ENCODE results near the gene RAG1. TPM values are rescaled to one million over a fixed set of nuclear protein-coding genes. Genes with fewer than 3 reads are reported as not detected.

RAG1 gene
- total RNA-seq, 2 experiments from 2014 or later = not detected

DNA sequence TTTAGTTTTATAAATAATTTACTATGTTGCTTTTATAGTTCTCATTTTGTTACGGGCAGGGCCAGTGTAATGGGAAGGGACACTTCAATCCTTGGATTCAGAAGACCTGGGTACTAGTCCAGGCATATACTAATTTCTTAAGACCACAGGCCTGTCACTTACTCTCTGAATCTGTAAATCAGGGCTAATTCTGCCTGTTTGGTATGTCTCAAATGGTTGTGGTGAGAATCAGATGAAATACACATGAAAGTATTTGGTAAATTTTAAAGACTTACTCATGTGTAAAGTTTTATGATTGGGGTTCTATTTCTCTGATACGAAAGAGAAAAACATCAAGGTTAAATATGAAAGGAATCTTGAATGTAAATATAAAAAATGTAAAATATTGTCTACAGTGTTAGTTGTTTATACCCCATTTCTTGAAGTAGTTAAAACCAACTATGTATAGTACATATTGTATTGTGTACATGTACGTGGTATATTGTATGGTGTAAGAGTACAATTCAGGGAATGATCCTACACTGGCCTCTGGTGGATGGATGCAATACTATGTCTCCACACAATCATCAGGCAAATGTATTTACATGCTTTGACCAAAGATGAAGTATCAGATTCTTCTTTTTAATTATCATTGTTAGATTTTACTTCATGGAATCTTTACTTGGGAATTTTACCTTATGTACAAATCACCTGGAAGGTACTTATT, 54.8 kb downstream of the RAG1 start:
- intact Hi-C loops (cut with micrococcal nuclease; ENCODE audit: unreplicated experiment) = loop anchor here (10.0 kb wide), 1 partner anchor 52 kb away; no protein-coding TSS in a partner anchor
- CTCF ChIA-PET (ENCODE audit: unreplicated experiment) = no interaction called here
- no peak overlapping the region for H3K4me2 ChIP-seq (ENCODE audit: low read length)
- H4K20me1 ChIP-seq (ENCODE audit: insufficient read depth, low read length) = no peaks in the 10 kb centered on the region
- no peak overlapping the region for H2AFZ ChIP-seq (ENCODE audit: low read length)
- DNase-seq (ENCODE audit: low spot score) = peak; percentile 14
- H3K79me2 ChIP-seq (ENCODE audit: insufficient read depth, low read depth, low read length) = no peaks in the 10 kb centered on the region
- H3K36me3 ChIP-seq (ENCODE audit: insufficient read depth, low read length) = no peaks in the 10 kb centered on the region
- POLR2A ChIA-PET = interaction anchor here (1.1 kb wide), 1 partner anchor 12 kb away, joined by 3 read pairs; no protein-coding TSS in a partner anchor
- no peaks in the 10 kb centered on the region for H3K4me1 ChIP-seq (ENCODE audit: insufficient read depth, low read length, poor library complexity, severe bottlenecking)
- H3K9me3 ChIP-seq (ENCODE audit: low read length) = no peaks in the 10 kb centered on the region
- no TSS peak for BruUV-seq (replicated peaks)
- H3K4me3 ChIP-seq (ENCODE audit: low read depth, low read length, poor library complexity, severe bottlenecking) = no peak overlapping the region
- H3K9me2 ChIP-seq (ENCODE audit: insufficient read depth, low read length) = no peaks in the 10 kb centered on the region
- no peak overlapping the region for H3K27ac ChIP-seq (ENCODE audit: low read depth, low read length, poor library complexity, severe bottlenecking)
- TF ChIP-seq EZH2phosphoT487 (IDR thresholded peaks at IDR 0.05; ENCODE audit: borderline replicate concordance, low read depth, low read length) = no peak
- TF ChIP-seq, protein P1, sequence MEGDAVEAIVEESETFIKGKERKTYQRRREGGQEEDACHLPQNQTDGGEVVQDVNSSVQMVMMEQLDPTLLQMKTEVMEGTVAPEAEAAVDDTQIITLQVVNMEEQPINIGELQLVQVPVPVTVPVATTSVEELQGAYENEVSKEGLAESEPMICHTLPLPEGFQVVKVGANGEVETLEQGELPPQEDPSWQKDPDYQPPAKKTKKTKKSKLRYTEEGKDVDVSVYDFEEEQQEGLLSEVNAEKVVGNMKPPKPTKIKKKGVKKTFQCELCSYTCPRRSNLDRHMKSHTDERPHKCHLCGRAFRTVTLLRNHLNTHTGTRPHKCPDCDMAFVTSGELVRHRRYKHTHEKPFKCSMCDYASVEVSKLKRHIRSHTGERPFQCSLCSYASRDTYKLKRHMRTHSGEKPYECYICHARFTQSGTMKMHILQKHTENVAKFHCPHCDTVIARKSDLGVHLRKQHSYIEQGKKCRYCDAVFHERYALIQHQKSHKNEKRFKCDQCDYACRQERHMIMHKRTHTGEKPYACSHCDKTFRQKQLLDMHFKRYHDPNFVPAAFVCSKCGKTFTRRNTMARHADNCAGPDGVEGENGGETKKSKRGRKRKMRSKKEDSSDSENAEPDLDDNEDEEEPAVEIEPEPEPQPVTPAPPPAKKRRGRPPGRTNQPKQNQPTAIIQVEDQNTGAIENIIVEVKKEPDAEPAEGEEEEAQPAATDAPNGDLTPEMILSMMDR (conservative IDR thresholded peaks at IDR 0.05; ENCODE audit: low read length) = peak; percentile 63

- Histone ChIP-seq H3K79me2 (ENCODE audit: insufficient read depth, low read depth, low read length) (no peaks in the 10 kb centered on the region), H3K4me1 (ENCODE audit: insufficient read depth, low read length, poor library complexity, severe bottlenecking) (no peaks in the 10 kb centered on the region), H3K9me3 (ENCODE audit: low read length) (no peaks in the 10 kb centered on the region), H2AFZ (ENCODE audit: low read length) (no peak overlapping the region), H3K4me2 (ENCODE audit: low read length) (no peak overlapping the region), H3K4me3 (ENCODE audit: low read depth, low read length, poor library complexity, severe bottlenecking) (no peak overlapping the region), H3K9me2 (ENCODE audit: insufficient read depth, low read length) (no peaks in the 10 kb centered on the region), H3K36me3 (ENCODE audit: insufficient read depth, low read length) (no peaks in the 10 kb centered on the region), H4K20me1 (ENCODE audit: insufficient read depth, low read length) (no peaks in the 10 kb centered on the region), H3K27ac (ENCODE audit: low read depth, low read length, poor library complexity, severe bottlenecking) (no peak overlapping the region)
- no TSS peak for BruUV-seq (replicated peaks)
- TF ChIP-seq, protein P1 (conservative IDR thresholded peaks at IDR 0.05; ENCODE audit: low read length) = no peak
- no peak for TF ChIP-seq EZH2phosphoT487 (IDR thresholded peaks at IDR 0.05; ENCODE audit: borderline replicate concordance, low read depth, low read length)
- ChIA-PET CTCF (ENCODE audit: unreplicated experiment) (no interaction called here), POLR2A (no interaction called here)
- intact Hi-C loops (cut with micrococcal nuclease; ENCODE audit: unreplicated experiment) = loop anchor here (10.0 kb wide), 1 partner anchor 51 kb away; no protein-coding TSS in a partner anchor
- no peak for DNase-seq (ENCODE audit: low spot score)
Measured at GRCh38 chr11:36623494-36623893, 55.7 kb downstream of the RAG1 start.

GRCh38 chr11:36627006-36627405, 59.2 kb downstream of the RAG1 start:
- no peaks in the 10 kb centered on the region for H3K9me2 ChIP-seq (ENCODE audit: insufficient read depth, low read length)
- intact Hi-C loops (cut with micrococcal nuclease; ENCODE audit: unreplicated experiment) = loop anchor here (10.0 kb wide), 1 partner anchor 48 kb away; no protein-coding TSS in a partner anchor
- POLR2A ChIA-PET = interaction anchor here (1.0 kb wide), 1 partner anchor 8 kb away, joined by 6 read pairs; no protein-coding TSS in a partner anchor
- no peaks in the 10 kb centered on the region for H3K79me2 ChIP-seq (ENCODE audit: insufficient read depth, low read depth, low read length)
- no peak overlapping the region for H3K4me3 ChIP-seq (ENCODE audit: low read depth, low read length, poor library complexity, severe bottlenecking)
- H3K4me2 ChIP-seq (ENCODE audit: low read length) = no peak overlapping the region
- H3K4me1 ChIP-seq (ENCODE audit: insufficient read depth, low read length, poor library complexity, severe bottlenecking) = no peaks in the 10 kb centered on the region
- H3K27ac ChIP-seq (ENCODE audit: low read depth, low read length, poor library complexity, severe bottlenecking) = no peak overlapping the region
- TF ChIP-seq EZH2phosphoT487 (IDR thresholded peaks at IDR 0.05; ENCODE audit: borderline replicate concordance, low read depth, low read length) = no peak
- TF ChIP-seq, protein P1 (conservative IDR thresholded peaks at IDR 0.05; ENCODE audit: low read length) = no peak
- no peaks in the 10 kb centered on the region for H3K9me3 ChIP-seq (ENCODE audit: low read length)
- DNase-seq (ENCODE audit: low spot score) = no peak
- no peak overlapping the region for H2AFZ ChIP-seq (ENCODE audit: low read length)
- no TSS peak for BruUV-seq (replicated peaks)
- CTCF ChIA-PET (ENCODE audit: unreplicated experiment) = no interaction called here
- no peaks in the 10 kb centered on the region for H3K36me3 ChIP-seq (ENCODE audit: insufficient read depth, low read length)
- H4K20me1 ChIP-seq (ENCODE audit: insufficient read depth, low read length) = no peaks in the 10 kb centered on the region

All from OCI-LY7 (cell line).